HG02571 (cell line): Measurements from ENCODE around the gene GPR152.
"Not testable (repeated sequence)": the region's sequence is repeated elsewhere in the genome, so short reads cannot be mapped to it uniquely, and the experiment has no call there.

Source experiments
- ATAC-seq: cut with Tn5 transposase; IDR thresholded peaks from one replicate; pipeline ENCODE4 v1.9.1; 2021; ENCODE audit warnings: mild to moderate bottlenecking, moderate library complexity; ENCODE audit not compliant: unreplicated experiment

Gene GPR152

DNA sequence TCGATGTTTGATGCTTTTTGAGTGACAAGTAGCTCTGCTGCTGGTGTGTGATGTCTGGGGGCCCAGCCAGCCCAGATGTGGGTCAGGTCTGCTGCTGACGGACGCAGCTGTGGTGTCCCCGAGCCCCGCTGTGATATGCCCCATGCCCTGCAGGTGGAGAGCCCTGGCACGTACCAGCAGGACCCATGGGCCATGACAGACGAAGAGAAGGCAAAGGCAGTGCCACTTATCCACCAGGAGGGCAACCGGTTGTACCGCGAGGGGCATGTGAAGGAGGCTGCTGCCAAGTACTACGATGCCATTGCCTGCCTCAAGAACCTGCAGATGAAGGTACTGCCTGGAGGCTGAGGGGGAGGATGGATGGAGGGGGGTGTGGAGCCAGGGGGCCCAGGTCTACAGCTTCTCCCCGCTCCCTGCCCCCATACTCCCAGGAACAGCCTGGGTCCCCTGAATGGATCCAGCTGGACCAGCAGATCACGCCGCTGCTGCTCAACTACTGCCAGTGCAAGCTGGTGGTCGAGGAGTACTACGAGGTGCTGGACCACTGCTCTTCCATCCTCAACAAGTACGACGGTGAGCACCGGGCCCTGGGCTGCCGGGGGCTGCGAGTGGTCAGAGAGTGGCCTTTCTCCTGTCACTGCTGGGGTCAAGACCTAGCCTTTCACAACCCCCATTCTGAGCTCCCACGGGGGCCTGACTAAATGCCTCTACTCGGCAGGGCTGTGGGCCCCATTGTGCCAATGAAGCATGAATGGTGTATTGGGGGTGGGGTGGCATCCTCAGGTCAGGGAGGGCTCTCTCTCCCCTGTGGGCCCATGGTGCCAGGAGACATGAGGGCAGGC lies 37.6 kb upstream of the GPR152 start:
- no peak for ATAC-seq

DNA sequence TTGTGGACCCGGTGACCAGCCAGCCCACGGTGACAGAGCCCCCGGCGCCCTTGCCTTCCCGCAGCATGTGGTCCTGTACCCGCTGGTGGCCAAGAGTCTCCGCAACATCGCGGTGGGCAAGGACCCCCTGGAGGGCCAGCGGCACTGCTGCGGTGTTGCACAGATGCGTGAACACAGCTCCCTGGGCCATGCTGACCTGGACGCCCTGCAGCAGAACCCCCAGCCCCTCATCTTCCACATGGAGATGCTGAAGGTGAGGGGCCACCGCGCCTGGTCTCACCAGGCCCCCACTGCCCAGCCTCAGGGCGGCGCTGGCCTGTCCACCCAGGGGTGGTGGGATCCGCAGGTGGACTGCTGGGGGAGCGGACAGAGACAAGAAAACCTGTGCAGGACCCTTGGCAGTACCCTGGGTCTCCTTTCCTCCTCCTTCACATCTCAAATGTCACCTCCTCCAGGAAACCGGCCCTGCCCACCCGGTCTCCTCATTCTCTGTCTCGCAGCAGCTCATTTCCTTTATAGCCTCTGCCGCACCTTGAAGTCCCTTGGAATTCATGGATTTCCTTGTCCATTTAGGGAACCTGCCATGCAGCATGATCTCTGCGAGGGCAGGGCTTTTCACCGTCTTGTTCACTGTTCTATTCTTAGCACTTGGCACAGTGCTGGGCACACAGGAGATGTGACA lies 36.8 kb upstream of the GPR152 start:
- ATAC-seq = no peak

DNA sequence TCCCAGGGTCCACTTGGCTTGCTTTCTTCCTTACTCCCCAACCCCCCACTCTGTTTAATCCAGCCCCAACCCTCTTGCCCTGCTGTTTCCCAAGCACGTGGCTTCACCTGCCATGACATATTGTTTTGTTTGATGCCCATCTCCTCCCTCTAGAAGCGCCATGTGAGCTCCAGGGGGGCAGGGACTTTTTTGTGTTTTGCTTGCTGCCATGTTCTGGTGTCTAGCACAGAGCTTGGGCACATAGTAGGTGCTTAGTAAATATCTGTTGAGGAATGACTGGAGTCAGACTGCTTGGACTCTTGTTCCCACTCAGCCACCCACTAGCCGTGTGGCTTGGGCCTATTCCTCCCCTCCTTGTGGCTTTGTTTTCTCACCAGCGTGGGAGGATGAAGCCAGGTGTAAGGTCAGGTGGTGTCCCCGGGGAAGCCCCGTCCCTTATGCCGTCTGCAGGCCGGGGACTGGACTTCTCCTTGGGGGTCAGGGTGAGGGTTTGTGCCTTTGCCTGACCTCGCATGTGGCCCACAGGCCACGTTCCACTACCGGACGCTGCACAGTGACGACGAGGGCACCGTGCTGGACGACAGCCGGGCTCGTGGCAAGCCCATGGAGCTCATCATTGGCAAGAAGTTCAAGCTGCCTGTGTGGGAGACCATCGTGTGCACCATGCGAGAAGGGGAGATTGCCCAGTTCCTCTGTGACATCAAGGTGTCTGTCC lies 34.1 kb upstream of the GPR152 start:
- peak; percentile 33 for ATAC-seq

DNA sequence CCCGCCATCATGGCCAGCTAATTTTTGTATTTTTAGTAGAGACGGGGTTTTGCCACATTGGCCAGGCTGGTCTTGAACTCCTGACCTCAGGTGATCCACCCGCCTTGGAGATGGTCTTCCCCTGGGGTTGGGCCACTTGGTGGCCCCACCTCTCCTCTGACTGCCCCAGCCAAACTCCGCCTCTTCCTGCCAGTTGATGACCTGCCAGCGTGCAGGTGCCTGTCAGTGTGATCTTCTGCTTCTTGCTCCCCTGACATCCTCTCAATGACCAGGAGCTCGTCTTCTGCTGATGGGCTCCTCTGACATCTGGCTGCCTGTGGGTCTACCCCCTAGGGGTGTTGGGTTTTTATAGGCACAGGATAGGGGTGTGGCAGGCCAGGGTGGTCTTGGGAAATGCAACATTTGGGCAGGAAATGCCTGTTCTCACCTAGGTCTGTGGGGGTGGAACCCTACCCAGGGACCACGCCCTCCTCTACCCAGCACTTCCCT lies 33.4 kb upstream of the GPR152 start:
- ATAC-seq = not testable (repeated sequence)

- ATAC-seq = no peak
Measured at GRCh38 chr11:67484847-67485311, 32.4 kb upstream of the GPR152 start.

GRCh38 chr11:67483831-67484665 lies 31.5 kb upstream of the GPR152 start:
- no peak for ATAC-seq

GRCh38 chr11:67482827-67483798 lies 30.6 kb upstream of the GPR152 start, which contains the start of gene AIP:
TSS of gene AIP (plus strand) at chr11:67483026. CDS start at chr11:67483159, 133 bp downstream.
- peak; percentile 57 for ATAC-seq

DNA sequence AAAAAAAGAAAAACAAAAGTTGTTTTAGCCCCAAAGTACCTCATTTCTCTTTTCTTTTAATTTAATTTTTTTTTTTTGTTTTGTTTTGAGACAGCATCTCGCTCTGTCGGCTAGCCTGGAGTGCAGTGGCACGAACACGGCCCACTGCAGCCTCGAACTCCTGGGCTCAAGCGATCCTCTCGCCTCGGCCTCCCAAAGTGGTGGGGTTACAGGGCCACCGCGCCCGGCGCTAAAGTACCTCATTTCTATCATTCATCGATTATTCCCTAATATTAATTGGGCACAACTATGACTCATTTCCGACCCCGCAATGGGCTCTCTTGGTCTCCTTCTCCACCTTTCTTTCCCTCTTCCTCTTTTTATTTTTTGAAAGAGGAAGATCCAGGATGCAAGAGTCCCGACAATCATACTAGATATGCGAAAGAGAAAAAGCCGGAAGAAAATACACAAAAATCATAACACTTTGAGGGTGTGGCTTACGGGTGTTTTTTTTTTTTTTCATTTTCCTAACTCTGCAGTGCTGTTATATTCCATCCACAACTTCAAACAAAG lies 29.8 kb upstream of the GPR152 start:
- no peak for ATAC-seq

GRCh38 chr11:67477344-67478050 lies 25.0 kb upstream of the GPR152 start:
- not testable (repeated sequence) for ATAC-seq

DNA sequence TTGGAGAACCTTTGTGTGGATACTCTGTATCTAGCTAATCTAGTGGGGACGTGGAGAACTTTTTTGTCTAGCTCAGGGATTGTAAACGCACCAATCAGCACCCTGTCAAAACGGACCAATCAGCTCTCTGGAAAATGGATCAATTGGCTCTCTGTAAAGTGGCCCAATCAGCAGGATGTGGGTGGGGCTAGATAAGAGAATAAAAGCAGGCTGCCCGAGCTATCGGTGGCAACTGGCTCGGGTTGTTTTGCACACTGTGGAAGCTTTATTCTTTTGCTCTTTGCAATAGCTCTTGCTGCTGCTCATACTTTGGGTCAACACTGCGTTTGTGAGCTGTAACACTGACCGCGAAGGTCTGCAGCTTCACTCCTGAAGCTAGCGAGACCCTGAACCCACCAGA lies 24.2 kb upstream of the GPR152 start:
- ATAC-seq = not testable (repeated sequence)

- no peak for ATAC-seq
Measured at GRCh38 chr11:67472882-67473281, 20.4 kb upstream of the GPR152 start.

DNA sequence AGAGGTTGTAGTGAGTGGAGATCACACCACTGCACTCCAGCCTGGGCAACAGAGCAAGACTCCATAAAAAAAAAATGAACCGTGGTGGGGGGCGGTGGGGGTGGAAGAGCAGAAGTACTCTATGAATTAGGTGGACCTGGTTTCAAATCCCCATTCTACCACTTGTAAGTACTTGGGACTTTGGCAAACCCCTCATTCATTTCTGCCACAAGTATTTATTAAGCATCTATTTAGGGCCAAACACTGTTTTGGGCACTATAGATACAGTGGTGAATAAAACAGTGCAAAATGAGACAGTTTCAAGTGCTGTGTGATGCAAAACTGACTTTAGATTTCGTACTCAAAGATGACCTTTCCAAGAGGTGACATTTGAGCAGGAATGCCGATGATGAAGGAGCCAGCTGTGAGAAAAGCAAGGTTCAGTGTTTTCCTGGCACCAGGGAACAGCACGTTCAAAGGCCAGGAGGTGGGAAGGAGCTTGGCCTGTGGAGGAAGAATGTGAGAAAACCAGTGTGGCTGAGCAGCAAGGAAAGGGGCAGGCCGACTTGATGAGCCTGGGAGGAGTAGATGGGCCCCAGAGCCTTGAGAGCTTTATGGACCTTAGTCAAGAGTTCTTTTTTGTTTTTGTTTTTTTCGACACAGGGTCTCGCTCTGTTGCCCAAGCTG lies 17.9 kb upstream of the GPR152 start:
- ATAC-seq = no peak

GRCh38 chr11:67469508-67469811 lies 16.9 kb upstream of the GPR152 start:
- ATAC-seq = no peak

DNA sequence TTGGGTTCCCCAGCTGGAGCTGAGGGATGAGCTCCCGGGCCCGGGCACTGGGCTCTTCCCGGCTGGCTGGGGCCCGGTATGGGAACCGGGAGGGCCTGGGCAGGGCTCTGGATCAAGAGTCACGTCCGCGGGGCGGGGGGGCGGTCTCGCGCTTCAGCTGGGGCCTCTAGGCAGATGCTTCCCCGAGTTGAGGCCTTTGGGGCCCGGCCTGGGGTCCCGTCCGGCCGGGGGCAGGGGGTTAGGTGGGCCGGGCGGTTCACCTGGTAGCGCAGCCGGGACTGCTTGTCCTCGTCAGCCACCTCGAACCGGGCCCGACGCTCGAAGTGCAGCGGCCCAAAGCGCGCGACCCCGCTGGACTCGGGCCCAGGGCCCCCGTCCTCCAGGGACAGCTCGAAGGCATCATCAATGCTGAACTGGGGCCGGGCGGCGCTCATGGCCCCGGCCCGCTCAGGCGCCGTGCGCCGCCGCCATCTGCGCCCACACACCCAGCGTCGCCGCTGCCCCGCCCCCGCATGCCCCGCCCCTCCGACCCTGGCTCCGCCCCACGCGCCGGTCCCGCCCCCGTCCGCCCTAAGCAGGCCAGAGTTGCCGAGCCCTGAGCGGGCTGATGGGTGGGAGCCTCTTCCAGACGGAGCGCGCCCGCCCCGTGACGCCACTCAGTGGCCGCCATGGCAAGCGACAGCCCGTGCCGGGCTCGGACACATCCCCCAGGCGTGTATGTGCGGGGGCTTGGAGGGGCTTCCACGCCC lies 16.4 kb upstream of the GPR152 start, which contains the start of gene TMEM134:
TMEM134 (minus strand) TSS at position 493 of the 749 bp plus-strand sequence; CDS start at position 434, 59 bp downstream.
- peak; percentile 69 for ATAC-seq

DNA sequence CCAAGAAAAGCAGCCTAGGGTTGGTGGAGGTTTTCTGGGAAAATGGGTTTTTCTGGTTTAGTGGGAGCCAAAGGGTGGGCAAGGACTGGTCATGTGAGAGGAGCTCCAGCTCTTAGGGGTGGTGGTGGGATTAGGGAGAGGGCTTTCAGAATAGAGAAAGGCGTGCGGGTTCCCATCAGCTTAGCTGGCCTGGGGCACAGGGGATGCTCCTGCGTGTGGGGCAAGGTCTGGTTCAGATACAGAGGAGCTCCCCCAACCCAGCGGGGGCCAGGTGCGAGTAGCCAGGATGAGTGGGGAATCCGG lies 15.9 kb upstream of the GPR152 start:
- no peak for ATAC-seq

DNA sequence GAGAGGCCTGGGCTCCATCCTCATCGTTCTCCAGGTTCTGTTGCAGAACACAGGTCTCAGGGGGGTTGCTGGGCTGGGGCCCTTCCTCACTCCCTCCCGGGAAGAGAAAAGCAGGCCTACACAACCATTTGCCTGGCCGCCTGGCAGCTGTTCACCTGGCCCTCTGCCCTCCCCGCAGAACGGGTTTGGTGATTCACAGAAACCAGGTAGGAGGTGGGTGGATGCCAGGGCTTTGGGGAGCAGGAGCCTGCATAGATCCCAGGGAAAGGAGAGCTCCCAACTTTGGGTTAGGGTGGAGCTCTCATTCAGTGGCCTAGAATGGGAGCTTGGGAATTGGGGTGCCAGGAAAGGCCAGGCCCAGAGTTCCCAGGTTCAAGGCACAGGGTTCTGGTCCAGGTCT lies 15.5 kb upstream of the GPR152 start:
- no peak for ATAC-seq
